Cerebellar nuclear complex (tissue), 1 donor: ENCODE results near the gene CYRIA.

Experiments
- DNase-seq, 2 experiments: peaks; one replicate each; lab custom pipeline; 2025; lab: John Stamatoyannopoulos, UW

Gene CYRIA

DNA sequence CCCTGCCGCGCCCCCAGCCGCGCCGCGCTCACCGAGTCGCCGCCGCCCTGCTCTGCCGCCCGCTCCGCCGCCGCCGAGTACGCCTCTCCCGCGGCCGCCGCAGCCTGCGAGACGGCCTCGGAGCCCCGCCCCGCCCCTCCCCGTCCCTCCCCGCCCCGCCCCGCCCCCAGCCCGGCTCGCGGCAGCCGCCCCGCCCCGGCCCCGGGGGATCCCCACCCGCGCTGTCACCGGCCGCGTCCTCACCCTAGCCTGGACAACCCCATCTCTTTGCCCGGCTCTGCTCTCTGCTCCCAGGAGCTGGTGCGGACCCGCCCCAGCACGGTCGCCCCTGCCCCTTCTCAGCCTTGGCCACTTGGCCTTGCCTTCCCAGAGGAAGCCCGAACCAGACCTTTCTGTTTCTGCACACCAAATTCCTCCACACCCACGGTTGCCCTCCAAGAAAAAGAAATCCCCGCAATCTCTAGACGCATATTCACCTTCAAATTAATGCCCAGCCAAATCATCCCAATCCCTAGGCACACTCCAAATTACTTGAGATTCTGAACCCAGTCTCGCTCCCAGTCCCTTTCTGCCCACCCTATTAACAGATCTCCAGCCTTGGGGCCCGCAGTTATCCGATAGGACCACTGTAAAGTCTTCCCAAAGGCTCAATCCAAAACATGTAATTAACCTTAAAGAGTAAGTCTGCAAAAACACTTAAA, at the start of gene CYRIA:
Gene CYRIA (minus strand): TSS at position 87 of the 701 bp plus-strand sequence. CDS start 77,715 bp downstream, outside the sequence.
- no peak for DNase-seq

DNA sequence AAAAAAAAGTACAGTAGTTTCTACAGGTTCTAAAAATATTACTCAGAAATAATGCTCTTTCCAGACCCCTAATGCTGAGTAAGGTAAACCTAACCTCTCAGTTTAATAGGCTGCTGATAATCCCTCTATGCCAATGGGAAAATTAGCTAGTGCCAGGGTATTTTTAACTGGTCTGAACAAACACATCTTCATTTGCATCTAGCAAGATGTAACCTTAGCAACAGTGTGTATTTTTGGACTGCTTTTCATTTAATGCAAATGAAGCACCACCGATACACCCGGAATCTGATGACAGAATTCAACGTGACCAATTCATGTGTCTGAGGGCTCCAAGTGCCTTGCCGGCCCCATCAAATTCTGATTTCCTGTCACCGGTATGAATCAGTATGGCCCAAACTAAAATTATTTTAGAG, 47.4 kb upstream of the CYRIA start:
- no peak for DNase-seq

DNA sequence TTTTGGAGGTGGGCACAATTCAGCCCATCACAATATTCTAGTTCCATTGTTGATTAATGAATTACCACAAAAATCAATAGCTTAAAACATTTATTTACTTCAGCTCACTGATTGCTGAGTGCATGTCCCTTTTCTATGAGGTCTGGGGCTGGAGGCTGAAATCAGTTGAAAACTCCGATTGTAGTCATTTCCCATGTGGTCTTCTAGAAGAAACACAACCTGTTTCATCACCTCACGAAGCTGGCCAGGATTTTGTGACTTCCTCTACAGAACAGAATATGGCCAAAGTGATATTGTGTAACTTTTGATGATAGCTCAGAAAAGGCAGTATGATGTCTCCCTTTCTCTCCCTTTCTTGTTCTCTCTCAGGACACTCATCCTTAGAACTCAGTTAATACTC, 44.1 kb upstream of the CYRIA start:
- DNase-seq: no peak

DNA sequence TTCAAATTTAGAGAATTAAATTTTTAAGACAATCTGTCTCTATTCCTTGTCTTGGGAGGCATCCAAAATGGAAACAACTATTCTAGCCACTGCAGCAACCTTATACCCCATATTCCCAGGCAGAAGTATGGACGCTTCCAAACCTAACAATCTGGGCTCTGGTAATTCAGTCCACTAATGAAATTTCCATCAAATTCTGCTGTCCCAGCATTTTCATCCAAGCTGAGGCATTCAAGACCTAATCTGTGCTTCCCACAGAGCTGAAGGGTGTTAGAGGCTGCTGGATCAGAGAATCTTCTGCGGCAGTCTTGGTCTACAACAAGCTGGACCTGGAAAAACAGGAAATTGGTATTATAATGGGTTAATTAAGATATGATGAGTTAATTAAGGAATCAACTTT, 42.5 kb upstream of the CYRIA start:
- DNase-seq: no peak

DNA sequence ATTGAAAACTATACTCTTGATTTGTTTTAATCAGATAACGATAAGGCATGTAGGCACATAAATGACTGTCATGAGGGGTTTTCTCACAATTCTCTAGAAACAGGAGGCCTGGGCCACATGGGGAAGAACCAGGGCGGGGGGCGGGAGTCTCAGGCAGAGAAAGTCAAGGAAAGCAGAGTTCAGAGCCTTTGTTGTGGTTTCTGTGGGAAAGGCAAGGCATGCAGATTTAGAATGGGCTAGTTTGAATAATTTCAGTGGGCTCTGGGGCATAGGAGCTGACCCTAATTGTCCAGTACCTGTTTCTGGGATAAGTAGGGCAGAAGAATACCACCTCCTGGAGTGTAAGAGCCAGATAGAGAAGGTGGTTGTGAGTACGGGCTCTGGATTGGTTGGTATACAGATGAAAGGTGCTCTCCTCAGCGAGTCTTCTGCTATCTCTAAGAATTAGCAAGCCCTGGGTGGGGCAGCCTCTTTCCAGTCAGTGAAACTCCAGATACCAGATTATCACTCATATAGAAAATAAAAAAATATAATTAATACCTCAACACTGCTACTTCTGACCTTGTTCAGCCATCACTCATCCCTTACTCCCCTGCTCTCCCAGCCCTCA, 41.5 kb upstream of the CYRIA start:
- no peak for DNase-seq

DNA sequence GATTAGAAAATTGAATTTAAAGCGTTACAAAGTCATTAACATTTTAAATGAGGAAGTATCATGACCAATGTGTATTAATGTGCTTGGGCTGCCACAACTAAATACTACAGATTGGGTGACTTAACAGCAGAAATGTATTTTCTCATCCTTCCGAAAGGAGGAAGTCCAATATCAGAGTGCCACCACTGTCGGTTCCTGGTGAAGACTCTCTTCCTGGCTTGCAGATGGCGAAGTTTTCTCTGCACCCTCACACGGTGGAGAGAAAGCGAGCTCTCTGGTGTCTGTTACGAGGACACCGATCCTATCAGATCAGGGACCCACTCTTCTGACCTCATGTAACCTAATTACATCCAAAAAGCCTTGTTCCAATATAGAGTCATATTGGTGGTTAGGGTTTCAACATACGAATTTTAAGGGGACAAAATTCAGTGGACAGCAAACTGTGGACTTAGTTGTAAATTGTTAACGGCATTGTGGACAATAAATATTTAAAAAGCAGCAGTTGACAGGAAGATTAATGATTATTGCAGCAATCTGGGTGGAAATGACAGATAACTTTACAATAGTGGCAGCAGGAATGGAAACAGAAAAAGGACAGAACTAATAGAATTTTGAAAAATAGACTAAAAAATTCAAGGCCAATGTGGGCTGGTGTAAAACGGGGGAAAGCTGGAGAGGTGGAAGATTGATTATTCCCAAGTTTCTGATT, 35.1 kb upstream of the CYRIA start:
- DNase-seq: no peak

DNA sequence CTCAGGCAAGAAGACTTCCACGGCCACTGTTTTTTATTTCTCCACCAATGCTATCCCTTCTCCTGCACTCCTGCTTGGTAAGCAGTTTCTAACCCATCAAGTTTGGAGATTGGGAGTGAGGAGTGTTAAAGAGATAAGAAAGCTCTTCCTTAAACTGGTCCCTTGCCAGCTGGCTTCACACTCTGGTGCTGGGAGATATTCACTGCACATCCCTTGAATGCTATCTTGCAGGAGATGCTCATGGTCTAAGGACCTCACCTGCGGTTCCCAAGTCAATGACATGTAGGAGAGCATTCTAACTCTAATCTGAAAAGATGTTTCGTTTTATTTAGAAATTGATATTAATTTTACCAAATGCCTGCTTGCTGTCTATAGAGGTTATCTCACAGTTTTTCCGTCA, 28.2 kb upstream of the CYRIA start:
- no peak for DNase-seq

DNA sequence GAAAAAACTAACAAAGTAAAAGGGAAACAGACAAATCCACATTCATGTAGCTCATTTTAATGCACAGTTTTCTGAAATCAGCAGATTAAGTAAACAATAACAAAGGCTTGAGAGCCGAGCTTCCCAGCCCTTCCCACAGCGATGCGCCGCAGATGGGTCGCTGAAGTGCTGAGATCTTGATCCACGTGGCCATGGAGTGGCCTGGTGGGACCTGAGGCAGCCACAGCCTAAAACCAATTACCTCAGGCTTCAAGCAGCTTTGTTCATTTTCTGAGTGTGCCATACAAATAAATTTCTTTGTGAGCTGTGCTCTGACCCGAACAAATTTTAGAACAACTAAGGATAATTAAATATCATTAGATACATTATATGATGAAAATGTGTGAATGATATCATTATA, 25.6 kb upstream of the CYRIA start:
- DNase-seq: no peak

DNA sequence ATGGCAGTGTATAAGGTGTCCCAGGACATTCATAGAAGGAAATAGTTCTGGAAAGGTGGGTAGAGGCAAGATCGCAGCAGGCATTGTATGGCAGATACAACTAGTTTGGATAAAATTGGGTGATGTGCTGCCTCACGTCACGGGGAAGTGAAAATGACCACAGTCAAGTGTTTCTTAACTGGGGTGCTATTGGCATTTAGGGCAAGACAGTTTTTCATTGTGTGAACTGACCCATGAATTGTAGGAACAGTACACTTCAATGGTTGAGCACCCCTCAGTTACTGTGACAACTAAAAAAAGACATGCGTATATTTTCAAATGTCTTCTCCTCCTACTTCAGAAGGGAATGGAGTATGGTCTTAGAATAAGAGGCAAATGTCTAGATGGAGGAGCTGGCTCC, 22.3 kb upstream of the CYRIA start:
- no peak for DNase-seq

DNA sequence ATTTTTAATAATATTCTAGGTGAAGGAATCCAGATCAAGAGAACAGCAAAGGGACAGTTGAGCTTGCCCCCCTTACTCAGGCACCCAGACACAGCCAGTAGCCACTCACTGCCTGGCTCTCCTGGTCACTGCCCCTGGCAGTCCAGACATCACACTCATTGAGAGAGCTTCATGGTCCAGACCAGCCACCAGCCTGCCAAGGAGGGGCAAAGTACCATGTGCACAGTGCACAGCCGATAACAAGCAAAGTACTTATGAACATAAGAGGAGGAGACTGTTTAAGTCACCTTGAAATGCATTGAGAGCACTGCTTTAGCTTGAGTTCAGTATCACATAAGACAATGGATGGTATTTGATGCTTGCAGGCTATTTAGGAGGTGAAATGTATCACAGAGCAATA, 21.6 kb upstream of the CYRIA start:
- DNase-seq: no peak

DNA sequence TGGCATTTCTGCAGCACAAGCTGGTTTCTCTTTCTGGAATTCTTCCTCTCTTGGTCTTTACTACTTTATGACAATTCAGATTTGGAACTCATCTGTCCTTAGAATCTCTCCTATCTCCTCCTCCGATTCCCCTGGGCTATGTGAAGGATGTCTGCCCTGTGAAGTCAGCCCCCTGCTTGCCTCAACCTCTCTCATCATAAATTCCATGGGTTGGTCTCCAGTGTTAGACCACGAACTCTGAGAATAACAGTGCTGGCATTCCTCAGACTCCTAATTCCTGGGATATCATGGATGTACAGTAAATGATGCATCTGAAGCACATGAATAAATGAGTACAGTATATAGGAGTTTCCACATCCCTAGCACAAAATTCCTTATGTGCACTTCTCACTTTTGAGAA, 21.0 kb upstream of the CYRIA start:
- no peak for DNase-seq

DNA sequence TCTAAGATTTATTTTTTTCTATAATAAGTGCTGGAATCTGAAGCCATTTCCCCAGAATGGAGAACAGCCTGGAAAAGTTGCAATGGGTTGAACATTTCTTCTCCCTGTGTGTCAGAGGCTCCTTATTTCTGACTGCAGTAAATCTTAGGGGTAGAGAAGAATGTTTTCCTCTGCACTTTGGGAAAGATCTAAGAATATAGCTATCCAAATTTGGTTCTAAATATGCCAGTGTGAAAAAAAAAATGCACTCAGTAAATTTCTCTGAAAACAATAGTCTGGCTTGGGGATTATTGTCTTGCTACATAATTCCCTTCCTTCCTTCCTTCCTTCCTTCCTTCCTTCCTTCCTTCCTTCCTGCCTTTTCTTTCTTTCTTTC, 19.7 kb upstream of the CYRIA start:
- DNase-seq: no peak

DNA sequence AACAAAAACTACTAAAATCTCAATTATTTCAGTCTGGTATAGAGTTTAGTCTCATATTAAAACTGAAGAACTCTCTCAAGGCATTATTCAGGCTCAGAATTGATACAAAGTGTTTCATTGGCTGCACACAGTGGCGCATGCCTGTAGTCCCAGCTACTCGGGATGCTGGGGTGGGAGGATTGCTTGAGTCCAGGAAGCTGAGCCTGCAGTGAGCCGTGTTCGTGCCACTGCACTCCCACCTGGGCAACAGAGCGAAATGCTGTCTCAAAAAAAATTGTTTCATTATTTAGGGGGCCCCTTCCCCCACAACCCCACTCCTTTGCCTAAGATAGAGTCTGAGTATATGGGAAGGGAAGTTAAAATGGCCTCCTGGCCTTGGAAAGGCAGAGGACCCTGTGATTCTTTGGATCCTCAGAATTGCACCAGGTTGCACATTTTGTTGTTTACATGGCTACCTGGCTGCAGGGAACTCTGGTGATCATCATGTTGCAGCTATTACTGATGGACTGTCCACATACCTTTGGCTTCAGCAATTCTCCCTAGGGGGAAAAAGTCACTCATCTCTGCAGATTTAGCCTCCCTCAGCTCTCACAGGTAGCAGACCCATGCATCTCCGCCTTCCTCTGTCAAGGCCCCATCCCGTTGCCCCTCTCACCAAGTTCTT, 19.2 kb upstream of the CYRIA start:
- no peak for DNase-seq

DNA sequence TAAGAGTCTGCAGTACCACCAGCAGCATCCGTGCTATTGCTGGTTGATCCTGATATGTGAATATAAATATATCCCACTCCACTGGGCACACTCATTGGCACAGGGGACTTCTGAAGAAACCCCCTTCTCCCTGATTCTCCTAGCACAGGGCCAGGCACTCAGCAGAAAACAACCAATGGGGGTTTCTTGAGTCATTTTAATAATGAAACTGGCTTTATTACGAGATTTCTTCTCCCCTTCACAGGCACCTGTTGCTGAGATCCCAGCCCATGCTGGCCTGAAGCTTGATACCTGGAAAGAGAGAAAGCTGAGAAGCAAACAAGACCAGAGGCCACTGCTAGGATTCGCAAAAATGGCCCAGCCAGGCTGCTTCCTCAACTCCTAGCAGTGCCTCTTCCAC, 17.9 kb upstream of the CYRIA start:
- DNase-seq: no peak

DNA sequence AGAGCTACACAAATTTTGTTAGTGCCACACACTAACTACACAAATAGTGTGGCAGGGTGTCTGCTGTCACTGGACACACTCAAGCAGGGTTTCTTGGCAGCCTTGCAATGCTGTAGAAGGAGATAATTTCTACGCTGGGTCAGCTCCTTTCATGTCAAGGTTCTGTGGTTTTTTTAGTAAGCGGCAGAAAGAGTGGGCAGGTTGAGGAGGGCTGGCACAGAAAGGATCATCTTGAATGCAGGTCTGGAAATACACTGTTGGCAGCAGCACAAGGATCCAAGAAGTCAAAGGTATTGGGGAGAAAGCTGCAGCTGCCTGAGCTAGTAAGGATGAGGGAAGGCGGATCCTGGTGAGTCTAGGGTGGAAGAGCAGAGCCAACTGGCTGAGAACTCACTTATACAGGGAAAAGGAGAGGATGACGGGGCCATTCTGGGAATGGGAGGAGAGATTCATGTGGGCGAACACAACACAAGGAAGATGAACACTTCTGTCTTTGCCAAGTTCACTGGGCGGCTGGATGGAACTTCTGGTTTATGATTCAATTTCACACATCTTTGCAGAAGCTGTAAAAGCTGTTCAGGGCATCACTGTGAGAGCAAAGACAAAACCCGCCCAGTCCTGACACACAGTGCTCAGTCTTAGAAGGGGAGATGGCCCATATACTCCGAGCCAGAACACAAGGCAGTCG, 16.9 kb upstream of the CYRIA start:
- DNase-seq: no peak

DNA sequence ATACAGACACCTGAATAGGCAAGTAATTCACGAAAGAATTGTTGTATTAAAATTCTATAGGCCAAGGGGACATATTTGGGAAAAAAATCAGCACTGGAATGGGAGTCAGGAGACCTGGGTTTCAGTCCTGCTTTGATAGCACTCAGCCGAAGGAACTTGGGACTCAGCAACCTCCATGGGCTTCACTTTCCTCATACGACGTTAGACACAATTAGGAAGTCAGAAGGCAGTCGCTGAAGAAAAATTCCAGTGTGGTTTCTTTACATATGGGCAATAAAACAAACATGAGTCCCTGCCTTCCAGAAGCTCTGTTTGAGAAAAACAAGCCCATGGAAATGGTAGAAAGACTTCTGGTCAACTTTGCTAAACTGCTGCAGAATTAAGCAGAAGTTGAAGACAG, 15.1 kb upstream of the CYRIA start:
- no peak for DNase-seq

DNA sequence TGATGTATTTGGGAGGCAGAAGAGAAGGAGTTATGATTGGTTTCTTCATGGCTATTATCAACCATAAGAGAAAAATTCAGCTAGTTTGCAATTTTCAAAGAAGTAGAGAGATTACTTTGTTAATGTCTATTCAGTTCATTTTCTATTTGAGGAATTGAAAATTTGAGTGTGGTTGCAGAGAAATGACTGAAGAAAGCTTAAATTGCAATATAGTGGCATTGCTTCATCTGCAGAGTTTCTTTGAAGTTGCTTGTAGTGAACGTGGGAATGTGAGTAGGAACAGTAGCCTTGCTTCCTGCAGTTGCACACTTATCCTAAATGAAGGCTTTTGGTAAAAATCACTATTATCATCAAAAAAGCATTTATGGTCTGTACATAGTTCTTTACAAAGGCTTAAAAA, 14.7 kb upstream of the CYRIA start:
- DNase-seq: no peak

DNA sequence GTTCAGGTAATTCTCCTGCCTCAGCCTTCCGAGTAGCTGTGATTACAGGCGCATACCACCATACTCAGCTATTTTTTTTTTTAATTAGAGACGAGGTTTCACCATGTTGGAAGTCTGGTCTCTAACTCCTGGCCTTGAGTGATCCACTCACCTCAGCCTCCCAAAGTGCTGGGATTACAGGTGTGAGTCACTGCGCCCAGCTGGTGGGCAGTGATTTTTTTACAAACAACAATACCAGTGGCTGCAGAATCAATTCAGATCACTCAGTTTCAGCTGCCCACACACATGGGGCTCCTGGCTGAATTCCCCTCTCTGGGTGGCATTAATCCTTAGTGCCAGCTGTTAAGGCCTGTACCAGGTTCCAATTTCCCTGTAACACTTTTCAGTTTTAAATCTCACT, 13.3 kb upstream of the CYRIA start:
- DNase-seq: no peak

DNA sequence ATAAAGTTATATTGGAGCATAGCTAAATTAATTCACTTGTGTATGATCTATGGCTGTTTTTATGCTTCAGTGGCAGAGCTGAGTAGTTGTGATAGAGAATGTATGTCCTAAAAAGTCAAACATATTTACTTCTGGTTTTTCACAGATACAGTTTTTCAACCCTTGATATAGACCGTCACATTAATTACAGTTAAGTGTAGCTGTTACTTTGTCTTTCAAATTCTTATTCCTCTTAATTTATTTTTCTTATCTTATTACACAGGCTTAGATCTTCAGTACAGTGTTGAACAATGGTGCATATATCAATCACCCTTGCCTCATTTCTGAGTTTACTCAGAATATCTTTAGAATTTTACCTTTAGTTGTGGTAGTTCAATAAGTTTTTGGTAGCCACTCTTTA, 12.2 kb upstream of the CYRIA start:
- DNase-seq: no peak

DNA sequence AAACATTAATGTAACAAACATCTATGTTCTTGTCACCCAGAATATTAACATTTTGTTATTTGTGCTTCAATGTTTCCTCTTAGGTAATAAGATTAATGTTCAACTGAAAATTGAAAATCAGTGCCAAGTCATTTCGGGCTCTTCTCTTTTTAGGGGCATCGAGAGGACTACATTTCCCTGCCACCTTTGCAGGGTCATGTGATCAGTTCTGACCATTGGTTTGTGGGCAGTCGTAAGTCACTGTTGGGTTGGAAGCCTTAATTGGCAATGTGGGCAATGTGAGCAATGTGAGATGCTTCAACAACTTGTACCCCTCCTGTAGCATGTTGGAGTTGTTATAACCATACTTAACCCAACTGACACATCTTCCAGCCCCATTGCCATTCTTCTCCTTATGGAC, 10.1 kb upstream of the CYRIA start:
- DNase-seq: no peak

DNA sequence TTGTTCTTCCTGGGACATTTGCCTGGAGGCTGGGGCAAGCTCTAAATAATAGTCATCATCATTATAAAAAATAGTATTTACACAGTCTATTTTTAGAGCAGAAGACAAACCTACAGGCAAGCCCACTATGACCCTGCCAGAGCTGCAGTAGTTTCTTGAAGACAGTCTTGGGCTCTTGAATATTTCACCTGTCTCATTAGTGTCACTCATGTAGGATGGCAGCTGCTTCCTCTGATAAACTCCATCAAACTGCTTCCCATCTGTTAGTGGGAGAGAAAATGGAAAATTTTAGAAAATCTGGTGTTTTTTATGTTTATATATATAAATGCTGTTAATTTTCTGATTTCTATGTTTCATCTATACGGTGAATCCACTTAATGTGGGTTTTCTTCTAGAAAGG, 8.5 kb upstream of the CYRIA start:
- no peak for DNase-seq

DNA sequence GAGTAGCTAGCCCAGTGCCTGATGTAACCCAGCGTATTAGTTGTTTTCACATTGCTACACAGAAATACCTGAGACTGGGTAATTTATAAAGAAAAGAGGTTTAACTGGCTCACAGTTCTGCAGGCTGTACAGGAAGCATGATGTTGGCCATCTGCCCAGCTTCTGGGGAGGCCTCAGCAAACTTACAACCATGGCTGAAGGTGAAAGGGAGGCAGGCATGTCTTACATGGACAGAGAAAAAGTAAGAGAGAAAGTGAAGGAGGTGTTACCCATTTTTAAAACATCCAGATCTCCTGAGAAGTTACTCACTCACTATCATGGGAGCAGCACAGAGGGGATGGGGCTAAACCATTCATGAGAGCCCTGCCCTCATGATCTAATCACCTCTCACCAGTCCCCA, 6.1 kb upstream of the CYRIA start:
- DNase-seq: no peak
